OCI-LY7 (cell line): ENCODE data around the gene DIPK1B.

ENCODE experiments used
- CTCF ChIP-seq: fragments of 200-600 bp; sonication (generic); conservative IDR thresholded peaks from 2 replicates; pipeline ENCODE4 v1.5.1; 2014; ENCODE audit warnings: mild to moderate bottlenecking, antibody characterized with exemption, low read length, moderate library complexity, mixed read lengths
- EZH2phosphoT487 ChIP-seq: fragments of 200-600 bp; sonication (generic); IDR thresholded peaks from 2 replicates; pipeline ENCODE4 v1.6.1; 2018; ENCODE audit warnings: low read depth, borderline replicate concordance, mild to moderate bottlenecking, mixed run types, antibody characterized with exemption, low read length, moderate library complexity, mixed read lengths

DNA sequence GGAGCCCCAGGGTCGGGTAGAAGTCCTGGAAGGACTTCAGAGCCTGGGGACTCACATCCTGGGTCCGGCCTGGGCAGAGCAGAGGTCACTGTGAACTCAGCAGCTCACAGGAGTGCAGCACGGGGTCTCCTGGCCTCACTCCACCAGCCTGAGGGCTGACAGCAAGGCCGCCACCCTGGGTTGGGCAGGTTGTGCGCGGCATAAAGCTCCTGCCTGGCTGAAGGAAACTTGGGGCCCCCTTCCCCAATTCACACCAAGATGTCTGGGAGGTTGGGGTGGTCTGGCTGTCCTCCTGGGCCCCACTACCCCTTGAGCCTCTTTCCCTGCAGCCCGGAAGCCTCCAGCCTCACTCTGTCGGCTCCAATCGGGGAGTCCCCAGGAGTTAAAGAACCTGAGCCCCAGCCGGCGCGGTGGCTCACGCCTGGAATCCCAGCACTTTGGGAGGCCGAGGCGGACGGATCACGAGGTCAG, 49.9 kb downstream of the DIPK1B start:
- TF ChIP-seq CTCF (no peak), EZH2phosphoT487 (no peak)
